Measurements from ENCODE around the gene WDFY4.
A peak's percentile ranks its signal among the peaks of the same experiment; 100 is the strongest.

WDFY4 gene

DNA sequence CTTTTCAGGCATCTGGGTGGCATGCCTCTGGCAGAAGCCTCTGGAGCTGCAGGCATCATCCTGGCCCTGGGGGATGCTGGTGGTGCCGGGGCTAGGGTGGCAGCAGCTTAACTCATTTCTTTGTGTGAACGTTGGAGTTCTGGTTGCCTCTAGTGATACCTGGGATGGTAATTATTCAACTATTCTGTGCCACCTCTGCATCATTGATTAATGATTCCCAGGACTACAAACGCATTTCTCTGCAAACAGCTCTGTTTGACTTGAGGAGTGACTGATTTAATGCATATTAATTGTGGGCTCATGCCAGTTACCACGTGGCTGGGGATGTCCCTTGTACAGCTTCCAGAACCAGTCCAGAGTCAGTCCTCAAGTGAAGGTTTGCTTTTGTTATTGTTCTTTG lies 199.0 kb downstream of the WDFY4 start:
- H3K4me3 ChIP-seq (ENCODE audit: low read depth, low read length), result no peak overlapping the region
- TF ChIP-seq, protein P1, sequence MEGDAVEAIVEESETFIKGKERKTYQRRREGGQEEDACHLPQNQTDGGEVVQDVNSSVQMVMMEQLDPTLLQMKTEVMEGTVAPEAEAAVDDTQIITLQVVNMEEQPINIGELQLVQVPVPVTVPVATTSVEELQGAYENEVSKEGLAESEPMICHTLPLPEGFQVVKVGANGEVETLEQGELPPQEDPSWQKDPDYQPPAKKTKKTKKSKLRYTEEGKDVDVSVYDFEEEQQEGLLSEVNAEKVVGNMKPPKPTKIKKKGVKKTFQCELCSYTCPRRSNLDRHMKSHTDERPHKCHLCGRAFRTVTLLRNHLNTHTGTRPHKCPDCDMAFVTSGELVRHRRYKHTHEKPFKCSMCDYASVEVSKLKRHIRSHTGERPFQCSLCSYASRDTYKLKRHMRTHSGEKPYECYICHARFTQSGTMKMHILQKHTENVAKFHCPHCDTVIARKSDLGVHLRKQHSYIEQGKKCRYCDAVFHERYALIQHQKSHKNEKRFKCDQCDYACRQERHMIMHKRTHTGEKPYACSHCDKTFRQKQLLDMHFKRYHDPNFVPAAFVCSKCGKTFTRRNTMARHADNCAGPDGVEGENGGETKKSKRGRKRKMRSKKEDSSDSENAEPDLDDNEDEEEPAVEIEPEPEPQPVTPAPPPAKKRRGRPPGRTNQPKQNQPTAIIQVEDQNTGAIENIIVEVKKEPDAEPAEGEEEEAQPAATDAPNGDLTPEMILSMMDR (IDR thresholded peaks at IDR 0.05; ENCODE audit: control insufficient read depth, extremely low read depth, insufficient read depth), result no peak
- DNase-seq (ENCODE audit: low read depth), result no peak

DNA sequence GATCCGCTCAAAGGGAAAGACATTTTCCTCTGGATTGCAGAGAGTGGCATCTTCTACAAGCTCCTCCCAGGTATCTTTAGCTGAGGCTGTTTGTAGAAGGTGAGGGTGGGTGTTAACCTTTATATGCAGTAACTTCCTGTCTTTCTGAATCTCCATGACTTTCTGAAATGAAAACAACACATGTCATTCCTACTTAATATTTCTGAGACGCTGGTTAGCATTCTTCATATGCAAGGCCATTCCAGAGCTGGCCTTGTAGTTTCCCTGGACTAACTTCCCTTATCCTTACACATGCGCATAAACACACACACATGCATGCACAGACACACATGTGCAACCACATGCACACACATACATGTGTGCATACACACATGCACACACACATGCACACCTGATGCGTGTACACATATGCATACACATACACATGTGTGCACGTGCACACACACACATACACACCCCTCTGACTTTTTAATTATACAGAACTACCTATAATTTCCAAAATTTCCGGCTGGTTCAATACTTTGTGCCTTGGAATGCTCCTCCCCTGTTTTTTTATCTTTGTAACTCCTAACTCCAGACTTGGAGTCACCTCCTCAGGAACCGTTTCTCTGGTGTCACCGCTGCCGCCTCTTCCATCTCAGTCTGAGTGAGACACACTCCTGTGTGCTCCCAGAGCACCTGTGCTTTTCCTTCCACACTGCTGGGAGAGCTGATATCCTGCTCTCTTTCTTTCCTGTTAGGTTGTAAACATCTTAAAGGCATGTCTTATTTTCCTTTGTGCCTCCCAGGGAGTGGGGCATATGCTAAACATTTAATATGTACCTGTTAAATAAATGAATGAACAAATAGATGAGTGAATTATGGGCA lies 199.7 kb downstream of the WDFY4 start:
- no peak for DNase-seq (ENCODE audit: low read depth)
- TF ChIP-seq, protein P1 (IDR thresholded peaks at IDR 0.05; ENCODE audit: control insufficient read depth, extremely low read depth, insufficient read depth), result no peak
- no peak overlapping the region for H3K4me3 ChIP-seq (ENCODE audit: low read depth, low read length)

DNA sequence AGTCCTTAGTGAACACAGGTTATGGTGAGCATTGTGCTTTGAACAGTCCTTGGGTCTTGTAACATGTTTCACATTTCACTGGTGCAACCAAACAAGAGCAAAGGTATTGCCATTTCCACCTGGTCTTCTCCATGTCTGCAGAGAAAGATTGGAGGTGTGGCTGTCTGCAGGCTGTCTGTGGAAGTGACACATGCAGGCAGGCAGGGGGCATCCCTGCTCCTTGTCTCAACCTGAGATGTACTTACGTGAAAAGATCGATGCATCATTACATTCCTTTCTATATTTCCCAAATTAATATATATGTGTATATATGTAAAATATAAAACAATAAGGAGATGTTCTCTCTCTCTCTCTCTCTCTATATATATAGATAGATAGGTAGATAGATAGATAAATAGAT lies 200.7 kb downstream of the WDFY4 start:
- no peak overlapping the region for H3K4me3 ChIP-seq (ENCODE audit: low read depth, low read length)
- DNase-seq (ENCODE audit: low read depth), result no peak
- TF ChIP-seq, protein P1 (IDR thresholded peaks at IDR 0.05; ENCODE audit: control insufficient read depth, extremely low read depth, insufficient read depth), result peak; percentile 94

DNA sequence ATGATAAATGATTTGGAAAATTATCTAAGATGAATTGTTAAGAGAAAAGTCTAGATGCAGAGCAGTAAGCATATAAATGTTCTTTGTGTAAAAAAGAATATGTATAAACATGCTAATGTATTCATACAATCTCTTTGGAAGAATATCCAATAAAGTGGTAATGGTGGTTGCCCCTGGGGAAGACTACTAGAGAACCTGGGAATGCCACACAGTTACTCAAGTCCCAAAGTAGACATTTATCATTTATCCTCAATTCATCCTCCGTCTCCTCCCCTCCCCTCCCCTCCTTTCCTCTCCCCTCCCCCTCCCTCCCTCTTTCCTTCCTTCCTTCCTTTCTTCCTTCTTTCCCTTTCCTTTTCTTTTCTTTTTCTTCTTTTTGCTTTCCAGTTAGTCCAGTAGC lies 203.3 kb downstream of the WDFY4 start:
- DNase-seq (ENCODE audit: low read depth), result no peak
- TF ChIP-seq, protein P1 (IDR thresholded peaks at IDR 0.05; ENCODE audit: control insufficient read depth, extremely low read depth, insufficient read depth), result no peak
- no peak overlapping the region for H3K4me3 ChIP-seq (ENCODE audit: low read depth, low read length)

DNA sequence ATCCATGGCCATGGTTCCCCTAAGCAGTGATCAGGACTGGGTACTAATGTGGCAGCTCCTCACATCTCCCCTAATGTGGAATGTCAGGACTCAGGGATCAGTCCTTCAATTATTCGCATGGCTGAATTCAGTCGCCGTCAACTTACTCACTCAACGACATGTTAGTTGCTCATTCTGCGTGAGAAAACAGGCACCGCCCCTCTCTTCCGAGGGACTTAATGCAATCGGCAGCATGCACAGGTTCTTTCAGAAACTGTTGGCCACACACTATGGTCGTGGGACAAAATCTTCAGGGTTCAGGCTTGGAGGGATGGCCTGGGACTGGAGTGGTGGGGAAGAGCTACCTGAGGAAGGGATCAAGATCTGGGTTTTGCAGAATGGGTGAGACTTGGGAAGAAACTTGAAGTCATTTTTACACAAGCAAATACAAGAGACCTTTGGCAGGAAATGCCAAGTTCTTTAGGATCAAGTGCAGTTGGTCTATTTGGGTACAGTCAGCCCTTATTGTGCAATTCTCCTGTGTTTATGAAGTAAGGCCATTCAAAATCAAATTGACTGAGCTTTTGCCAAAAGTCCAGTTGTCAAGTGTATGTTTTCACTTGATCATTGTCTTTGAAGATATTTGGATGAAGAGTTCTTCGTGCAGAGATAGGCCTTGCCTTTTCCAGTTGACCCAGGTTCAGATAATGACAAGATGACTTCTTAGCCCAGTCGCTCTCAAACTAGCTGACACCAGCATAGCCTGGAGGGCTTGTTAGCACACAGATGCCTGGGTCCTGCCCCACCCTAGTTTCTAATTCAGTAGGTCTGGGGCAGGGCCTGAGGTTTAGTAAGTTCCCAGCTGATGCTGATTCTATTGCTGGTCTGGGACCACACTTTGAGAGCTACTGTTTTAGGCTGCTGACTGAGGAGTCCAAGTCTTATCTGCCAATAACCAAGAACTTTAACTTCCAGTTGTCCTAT lies 206.5 kb downstream of the WDFY4 start:
- no peak for DNase-seq (ENCODE audit: low read depth)
- TF ChIP-seq, protein P1 (IDR thresholded peaks at IDR 0.05; ENCODE audit: control insufficient read depth, extremely low read depth, insufficient read depth), result no peak
- H3K4me3 ChIP-seq (ENCODE audit: low read depth, low read length), result no peak overlapping the region

DNA sequence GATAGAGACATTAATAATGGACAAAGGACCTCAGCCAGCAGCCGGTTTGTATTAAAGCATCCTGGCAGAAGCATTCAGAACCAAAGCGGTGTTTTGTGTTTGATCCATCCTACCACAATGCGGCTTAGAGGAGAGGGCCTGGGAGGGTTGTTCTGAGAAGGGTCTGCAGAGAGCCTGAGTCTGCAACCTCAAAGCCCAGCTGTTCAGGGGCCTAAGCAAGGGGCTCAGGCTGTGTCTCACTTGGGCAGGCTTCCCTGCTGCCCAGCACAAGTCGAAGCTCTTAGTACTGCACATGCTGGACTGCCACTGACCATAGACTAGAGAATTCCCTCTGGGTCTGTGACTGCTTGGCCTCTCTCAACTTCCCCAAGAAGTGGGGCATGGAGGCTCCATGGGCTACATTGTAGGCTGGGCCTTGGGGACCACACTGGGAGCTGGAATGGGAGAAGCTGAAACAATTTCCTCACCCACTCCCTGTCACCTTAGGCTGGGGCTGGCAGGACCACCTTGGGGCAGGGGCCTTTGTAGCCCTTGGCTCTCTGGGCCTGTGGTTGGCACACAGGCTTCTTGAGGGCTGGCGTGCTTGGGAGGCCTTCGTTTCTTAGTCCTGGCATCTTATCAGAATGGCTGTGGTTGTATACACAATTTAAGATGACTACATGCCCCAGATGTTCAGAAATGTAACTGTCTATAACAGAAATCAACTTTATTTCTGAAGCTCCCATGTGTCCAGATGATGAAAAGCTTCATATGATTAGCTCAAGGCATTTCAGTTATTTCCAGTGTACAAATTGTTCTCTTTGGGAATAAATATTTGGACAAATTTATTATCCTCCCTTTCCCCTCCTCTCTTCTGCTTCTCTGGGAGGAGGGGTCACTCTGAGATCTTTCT lies 210.5 kb downstream of the WDFY4 start:
- H3K4me3 ChIP-seq (ENCODE audit: low read depth, low read length), result no peak overlapping the region
- TF ChIP-seq, protein P1 (IDR thresholded peaks at IDR 0.05; ENCODE audit: control insufficient read depth, extremely low read depth, insufficient read depth), result no peak
- DNase-seq (ENCODE audit: low read depth), result no peak

Data from LNCaP clone FGC (cell line).